Stomach (tissue), 4 donors: ENCODE measurements around the gene MTF1.

ENCODE experiments used
- EP300 ChIP-seq: sonication (generic); formaldehyde crosslinking; IDR thresholded peaks from one replicate; pipeline ENCODE4 v1.6.1; 2017; ENCODE audit warnings: antibody characterized with exemption
- POLR2A ChIP-seq, 4 donors: fragments of 450-650 bp; IDR thresholded peaks; one replicate each; pipeline ENCODE4 v1.6.1; 2016; ENCODE audit warnings: antibody characterized with exemption in 4 of 4, control low read depth in 2 of 4, mild to moderate bottlenecking in 1 of 4, moderate library complexity in 1 of 4
- POLR2AphosphoS5 ChIP-seq, 3 donors: sonication (generic); formaldehyde crosslinking; IDR thresholded peaks; one replicate each; pipeline ENCODE4 v1.6.1; 2016; ENCODE audit warnings: antibody characterized with exemption in 3 of 3
- TF ChIP-seq, protein P1 (sequence below), 7 experiments: fragments of 450-650 bp in 4 of 7; fragments of 200-600 bp in 3 of 7; sonication (generic) in 3 of 7; IDR thresholded peaks; one replicate each; pipeline ENCODE4 v1.5.1; 2016 to 2019; ENCODE audit warnings: antibody characterized with exemption in 7 of 7, control low read depth in 2 of 7, mild to moderate bottlenecking in 1 of 7

DNA sequence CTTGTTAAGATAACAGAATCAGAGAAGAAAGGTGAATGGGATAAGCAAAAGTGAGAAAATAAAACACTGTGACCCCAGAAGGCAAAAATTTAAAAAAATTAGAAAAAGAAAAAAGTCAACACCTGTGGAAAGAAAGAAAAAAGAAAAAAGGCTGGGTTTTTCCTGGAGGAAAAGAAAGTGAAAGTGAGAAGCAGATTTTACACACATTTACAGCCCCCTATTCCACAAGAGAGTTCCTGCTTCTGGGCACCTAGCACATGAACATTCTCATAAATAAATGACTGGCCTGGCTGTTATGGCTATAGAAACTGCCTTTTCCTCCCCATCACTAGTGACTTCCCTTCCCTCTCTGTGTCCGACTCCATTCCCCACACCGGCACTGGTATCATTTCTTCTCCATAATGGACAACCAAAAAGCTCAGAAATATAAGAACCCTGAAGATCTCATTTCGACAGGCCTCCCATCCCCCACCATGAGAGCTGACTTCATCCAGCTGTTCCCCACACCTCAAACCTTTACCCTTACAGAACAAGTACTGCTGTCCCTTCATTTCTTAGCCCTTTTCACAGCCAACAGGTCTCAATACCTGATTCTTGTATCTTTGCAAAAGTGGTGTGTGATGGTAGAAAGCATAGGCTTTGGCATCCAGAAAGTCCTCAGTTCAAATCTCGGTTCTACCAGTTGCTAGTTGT is 12.6 kb downstream of the MTF1 start:
- TF ChIP-seq, protein P1, sequence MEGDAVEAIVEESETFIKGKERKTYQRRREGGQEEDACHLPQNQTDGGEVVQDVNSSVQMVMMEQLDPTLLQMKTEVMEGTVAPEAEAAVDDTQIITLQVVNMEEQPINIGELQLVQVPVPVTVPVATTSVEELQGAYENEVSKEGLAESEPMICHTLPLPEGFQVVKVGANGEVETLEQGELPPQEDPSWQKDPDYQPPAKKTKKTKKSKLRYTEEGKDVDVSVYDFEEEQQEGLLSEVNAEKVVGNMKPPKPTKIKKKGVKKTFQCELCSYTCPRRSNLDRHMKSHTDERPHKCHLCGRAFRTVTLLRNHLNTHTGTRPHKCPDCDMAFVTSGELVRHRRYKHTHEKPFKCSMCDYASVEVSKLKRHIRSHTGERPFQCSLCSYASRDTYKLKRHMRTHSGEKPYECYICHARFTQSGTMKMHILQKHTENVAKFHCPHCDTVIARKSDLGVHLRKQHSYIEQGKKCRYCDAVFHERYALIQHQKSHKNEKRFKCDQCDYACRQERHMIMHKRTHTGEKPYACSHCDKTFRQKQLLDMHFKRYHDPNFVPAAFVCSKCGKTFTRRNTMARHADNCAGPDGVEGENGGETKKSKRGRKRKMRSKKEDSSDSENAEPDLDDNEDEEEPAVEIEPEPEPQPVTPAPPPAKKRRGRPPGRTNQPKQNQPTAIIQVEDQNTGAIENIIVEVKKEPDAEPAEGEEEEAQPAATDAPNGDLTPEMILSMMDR (IDR thresholded peaks at IDR 0.05), result no peak
- TF ChIP-seq POLR2AphosphoS5 (IDR thresholded peaks at IDR 0.05) (no peak), POLR2A (IDR thresholded peaks at IDR 0.05) (no peak), EP300 (no peak)
